NCI-H748 treated with DMSO at 0.1 percent for 48 hours (cell line): ENCODE data around the gene FKBP5.
"Not testable (repeated sequence)": the region's sequence is repeated elsewhere in the genome, so short reads cannot be mapped to it uniquely, and the experiment has no call there.

Experiments used
- DNase-seq: peaks from one replicate; lab custom pipeline; 2025; lab: John Stamatoyannopoulos, UW

The FKBP5 gene

DNA sequence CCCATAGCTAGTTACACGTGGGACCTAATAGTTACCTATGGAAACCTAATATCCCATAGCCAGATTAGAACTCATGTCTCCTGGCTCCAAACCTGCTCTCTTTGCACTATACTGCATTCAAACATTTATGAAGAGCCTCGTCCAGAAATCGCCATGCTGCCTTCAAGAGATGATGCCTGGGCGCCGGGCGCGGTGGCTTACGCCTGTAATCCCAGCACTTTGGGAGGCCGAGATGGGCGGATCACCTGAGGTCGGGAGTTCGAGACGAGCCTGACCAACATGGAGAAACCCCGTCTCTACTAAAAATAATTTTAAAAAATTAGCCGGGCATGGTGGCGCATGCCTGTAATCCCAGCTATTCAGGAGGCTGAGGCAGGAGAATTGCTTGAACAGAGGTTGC, 1.3 kb upstream of the FKBP5 start:
- DNase-seq: not testable (repeated sequence)

DNA sequence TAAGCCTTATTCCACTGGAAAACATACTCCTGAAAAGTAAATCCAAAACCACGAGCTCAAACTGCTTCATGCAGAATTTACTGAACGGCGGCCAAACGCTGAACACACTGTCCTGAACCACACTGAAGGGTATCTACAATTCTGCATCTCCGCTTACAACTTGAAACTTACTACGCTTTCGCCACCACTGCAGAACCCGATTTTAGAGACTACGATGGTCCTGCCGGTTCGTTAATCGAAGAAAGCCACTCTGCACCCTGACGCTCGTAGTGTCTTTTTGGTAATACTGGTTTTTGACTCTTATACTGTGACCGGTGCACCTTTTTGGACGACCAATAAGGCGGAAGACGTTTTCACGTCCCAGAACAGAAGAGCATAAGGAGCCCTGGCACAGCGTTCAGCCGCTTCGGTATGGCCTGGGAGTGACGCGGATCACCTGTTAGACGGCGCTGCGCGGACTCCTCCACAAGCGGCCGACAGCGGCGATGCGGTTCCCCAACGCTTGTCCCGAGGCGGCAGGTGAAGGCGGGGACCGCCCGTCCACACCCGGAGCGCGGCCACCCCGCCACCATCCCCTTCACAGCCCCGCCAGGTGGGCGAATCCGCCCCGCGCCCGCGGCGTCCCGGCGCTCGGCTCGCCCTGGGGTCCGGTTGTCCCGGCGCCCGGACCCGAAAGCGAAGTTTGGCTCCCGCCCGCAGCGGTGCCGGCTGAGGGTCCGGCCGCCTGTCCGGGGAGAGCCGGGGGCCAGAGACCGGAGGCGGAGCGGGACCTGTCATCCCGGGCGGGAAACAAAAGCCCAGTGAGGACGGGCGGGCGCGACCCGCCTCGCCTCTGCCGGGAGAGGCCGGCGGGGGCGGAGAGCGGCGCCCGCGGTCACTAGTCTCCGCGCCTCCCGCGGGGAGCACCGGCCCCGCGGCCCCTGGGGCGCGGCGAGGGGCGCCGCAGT, 784 bp downstream of the FKBP5 start:
- DNase-seq: peak; percentile 71

DNA sequence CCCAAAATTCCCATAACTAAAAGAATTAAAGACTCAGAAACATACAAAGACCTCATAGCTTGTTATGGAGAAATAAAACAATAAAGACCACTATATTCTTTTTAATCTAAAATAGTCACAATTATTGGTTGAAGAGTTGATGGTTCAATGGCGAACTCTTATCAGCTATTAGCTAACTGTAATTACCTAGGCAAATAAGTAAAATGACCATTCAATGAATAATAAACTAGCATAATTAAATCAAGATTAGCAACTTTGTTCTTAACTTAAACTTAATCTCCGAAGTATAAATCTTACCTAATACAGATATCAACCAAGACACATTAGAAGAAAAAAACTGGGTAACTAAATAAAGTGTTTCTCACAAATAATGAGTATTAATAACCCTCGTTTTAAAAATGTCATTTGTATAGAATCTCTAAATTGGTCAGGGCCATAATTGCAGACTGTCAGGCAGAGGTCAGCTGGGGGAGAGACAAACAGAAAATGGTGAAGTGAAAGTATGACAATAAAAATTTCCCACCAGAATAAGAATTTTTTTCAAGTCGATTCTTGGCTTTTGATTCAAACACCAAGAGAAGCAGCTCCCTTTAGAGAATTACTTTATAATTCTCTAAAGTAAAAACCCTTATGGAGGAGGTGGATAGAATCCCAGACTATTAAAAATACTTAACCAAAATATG, 1.7 kb downstream of the FKBP5 start:
- DNase-seq: no peak

DNA sequence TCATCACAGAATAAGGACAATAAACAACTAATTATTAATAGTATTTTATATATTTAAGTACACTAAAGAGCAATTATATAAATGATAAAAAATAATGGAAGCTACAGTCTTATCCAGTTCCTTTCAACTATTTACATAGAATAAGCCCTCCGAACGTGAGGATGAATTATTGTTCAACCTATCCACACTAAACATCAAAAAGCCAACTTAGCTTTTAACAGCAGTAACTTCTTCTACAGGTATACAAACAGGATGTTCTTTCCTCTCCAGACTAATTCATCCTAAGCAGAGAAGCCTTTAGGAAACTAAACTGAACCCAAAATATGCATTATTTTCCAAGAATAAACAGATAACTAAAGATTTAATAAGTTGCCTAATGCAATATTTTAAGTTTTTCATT, 2.3 kb downstream of the FKBP5 start:
- DNase-seq: no peak

DNA sequence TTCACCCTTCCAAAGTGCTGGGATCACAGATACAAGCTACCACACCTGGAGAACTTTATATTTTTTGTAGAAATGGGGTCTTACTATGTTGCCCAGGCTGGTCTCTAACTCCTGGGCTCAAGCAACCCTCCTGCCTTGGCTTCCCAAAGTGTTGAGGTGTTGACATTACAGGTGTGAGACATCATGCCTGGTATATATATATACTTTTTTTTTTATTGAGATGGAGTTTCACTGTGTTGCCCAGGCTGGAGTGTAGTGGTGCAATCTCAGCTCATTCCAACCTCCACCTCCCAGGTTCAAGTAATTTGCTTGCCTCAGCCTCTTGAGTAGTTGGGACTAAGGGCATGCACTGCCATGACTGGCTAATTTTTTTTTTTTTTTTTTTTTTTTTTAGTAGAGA, 5.4 kb downstream of the FKBP5 start:
- DNase-seq: no peak

DNA sequence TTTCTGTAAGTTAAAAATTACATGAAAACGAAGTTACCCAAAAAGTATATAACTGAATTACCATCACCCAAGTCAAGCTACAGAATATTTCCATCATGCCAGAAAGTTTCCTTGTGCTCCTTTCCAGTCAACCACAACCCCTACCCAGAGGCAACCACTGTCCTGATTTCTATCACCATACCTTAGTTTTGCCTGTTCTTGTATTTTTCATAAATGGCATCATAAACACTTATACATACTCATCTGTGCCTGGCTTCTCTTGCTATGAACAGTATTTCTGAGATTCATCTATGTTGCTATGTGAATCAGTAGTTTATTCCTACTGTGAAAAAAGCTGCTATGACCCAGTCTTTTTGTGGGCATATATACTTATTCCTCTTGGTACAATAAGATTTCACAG, 7.4 kb downstream of the FKBP5 start:
- DNase-seq: no peak

DNA sequence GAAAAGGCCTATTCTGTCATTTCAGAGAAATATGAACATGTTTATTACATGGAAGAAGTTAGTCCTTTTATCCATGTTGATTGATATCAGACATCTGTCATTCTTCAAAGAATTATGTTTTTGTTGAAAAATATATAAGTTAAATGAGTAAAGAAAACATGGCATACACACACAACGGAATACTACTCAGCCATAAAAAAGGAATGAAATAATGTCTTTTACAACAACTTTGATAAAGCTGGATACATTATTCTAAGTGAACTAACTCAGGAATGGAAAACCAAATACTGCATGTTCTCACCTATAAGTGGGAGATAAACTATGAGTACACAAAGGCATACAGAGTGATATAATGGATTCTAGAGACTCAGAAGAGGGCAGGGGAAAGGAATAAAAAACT, 9.3 kb downstream of the FKBP5 start:
- no peak for DNase-seq

DNA sequence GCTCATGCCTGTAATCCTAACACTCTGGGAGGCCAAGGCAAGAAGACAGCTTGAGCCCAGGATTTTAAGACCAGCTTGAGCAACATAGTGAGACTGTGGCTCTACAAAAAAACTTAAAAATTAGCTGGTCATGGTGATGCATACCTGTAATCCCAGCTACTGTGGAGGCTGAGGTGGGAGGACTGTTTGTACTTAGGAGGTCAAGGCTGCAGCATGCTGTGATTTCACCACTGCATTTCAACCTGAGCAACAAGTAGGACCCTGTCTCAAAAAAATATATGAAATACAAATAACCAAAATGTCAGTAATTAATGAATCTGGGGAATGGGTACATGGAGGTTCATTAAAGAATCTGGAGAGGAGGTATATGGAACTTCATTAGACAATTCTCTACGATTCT, 9.9 kb downstream of the FKBP5 start:
- DNase-seq: no peak

DNA sequence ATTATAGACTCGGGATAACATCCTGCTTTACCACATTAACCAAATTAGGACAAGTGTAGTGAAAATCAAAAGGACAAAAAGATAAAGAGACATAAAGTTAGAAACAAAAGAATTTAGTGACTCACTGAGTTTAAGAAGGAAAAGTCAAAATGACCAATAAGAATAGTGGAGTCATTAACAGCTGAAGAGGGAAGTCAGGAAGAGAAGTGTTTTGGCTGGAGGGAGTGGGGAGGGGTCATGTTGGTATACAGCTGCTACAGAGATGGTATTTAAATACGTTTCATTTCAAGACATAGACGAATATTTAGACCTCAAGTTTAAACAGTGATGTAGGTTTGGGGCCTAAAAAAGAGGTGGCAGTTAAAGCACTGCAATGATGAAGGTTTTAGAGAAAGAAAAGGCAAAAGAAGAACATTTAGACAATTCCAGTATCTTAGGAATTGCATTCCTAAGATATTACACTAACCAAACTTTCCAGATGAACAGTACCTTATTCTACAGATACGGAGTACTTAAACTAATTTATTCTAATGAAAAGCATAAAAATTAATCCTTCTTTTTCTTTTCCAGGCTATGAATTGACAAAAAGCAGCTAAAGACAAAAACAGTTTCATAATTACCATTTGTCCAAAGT, 10.6 kb downstream of the FKBP5 start:
- no peak for DNase-seq

DNA sequence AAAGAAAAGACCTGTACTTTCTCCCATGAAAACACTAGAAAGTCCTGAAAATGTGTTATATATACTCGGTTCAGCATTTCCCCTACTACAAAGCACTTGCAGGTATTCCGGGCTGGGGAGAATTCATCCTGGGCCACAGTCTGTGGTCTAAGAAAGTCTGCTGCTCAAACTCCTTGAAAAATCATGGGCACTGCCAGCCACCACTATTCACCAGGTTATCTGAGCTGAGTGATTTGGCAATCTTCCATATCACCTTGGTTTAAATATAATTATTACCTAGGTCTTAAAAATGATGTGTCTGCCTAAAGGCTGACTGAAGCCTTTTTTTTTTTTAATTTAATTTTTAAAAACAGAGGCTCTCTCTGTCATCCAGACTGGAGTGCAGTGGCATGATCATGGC, 11.3 kb downstream of the FKBP5 start:
- DNase-seq: no peak

DNA sequence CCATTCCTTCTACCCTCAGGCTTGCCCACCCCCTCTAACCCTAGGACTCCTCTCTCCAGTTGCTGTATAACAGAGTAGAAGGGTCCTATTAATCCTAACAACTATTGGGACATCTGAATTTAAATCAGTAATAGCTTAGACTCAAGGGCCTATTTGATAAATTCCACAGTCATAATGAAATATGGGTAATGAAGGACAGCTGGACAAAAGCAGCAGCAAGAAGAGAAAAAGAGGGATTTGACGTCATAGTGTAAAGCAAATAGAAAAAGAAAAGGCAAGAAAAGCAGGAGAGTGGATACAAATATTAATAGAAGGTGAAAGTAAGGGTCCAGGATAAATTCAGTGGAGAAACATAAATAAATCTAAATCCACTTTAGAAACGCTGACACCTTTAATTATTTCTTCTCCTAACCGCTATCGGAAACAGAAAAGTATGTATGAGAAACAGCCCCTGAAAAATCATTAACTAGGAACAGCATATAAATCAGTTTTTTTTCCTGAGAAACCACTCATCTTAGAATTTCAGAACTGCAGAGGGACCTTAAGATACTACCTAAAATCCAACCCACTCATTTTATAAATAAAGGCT, 12.8 kb downstream of the FKBP5 start:
- DNase-seq: no peak

DNA sequence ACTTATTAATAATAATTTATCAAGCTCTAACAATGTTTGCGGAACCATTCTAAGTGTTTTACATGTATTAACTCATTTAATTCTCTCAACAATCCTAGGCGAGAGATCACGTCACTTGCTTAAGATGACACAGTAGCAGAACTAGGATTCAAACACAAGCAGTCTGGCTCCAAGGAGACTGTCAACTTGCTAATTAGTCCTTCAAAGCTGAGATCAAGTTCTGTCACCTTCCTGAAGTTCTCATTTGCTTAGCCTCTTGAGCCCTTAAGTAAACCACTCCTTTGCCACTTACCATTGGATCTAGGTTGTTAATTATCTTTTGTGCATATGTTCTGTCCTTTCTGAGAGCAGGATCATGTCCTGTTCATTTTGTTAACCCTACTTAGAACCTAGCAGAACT, 14.1 kb downstream of the FKBP5 start:
- no peak for DNase-seq

DNA sequence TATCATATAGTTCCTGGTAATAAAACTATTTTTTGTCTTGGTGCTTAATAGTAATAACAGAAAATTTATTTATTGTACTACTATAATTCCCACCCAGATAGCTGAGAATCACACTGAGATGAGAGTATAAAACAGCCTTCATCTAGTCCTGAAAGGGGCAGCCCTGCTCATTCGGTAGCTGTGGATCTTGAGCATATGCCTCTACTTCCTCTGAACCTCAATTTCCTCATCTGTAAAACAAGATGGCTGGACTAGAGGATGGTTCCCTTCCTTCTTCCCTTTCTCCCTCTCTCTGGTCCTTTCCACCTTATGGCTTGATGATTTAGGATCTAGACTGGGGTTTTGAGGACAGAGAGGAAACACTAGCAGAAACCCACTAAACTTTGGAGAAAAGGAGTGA, 15.0 kb downstream of the FKBP5 start:
- no peak for DNase-seq

DNA sequence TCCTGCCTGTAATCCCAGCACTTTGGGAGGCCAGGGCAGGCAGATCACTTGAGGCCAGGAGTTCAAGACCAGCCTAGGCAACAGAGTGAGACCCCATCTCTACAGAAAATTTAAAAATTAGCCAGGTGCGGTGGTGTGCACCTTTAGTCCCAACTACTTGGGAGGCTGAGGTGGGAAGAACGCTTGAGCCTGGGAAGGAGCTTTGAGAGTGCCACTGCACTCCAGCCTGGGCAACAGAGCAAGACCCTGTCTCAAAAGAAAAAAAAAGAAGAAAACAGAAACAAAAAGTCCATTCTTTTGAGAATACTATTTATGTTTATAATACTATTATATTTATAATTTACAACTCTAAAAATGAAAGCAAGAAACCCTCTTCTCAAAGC, 15.4 kb downstream of the FKBP5 start:
- DNase-seq: not testable (repeated sequence)

DNA sequence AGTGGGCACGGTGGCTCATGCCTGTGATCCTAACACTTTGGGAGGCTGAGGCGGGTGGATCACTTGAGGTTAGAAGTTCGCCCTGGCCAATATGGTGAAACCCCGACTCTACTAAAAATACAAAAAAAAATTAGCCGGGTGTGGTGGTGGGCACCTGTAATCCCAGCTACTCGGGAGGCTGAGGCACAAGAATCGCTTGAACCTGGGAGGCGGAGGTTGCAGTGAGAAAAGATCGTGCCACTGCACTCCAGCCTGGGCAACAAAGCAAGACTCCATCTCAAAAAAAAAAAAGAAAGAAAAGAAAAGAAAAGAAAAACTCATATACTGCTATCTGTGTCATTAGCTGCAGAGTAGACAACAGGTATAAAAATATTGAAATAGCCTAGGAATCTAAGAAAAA, 18.3 kb downstream of the FKBP5 start:
- not testable (repeated sequence) for DNase-seq

DNA sequence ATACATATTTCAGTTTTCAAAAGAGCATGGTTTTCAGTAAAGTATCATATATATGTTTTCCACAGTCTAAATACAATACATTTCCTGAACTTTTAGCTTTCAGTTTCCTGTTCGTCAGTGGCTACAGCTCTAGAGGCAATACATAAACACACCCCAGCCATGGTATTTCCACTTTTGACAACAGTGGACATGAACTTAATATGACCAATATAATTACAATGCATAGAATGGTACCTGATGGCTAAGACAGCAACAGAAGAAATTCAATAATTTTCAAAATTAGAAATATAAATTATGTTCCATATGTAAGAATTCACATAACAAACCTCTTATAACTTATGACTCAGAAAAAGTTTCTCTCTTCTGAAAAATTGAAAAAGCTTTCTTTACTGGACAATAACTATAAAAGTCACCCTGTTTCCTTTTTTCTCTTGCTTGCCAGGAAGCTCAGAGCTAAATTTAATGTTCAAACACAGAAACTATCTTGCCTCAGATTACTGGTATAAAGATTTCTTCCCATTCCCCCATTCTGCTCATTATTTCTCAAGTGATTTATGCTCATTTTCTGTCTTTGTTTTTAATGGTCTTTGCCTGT, 19.2 kb downstream of the FKBP5 start:
- no peak for DNase-seq

DNA sequence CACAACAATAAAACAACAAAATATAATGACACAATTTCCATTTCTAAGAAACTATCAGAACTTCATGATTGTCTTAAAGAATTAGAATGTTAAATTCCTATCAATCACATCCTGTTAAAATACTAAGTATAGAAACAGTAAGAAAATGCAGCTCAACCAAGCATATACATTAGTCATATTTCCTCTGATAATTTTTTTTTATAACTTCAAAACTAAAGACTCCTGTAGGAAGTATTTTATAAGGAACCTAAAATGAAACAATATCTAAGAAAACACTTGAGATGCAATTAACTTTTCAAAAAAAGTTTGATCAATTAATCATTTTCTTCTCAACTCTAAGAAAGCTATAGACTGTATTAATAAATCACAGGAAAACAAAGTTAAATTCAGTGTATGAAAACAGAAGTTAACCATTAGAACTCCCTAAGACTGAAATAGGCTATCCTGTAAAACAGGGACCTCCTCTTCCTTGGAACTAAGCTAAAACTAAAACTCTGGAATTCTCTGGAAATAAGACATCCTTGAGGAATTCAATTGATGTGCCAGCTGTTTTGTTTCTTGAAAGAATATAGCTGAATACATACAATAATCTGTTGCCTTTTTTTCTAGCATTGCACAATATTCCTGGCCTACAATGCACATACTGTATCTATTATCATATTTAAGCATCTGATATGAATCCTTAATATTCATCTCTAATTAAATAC, 19.8 kb downstream of the FKBP5 start:
- no peak for DNase-seq

DNA sequence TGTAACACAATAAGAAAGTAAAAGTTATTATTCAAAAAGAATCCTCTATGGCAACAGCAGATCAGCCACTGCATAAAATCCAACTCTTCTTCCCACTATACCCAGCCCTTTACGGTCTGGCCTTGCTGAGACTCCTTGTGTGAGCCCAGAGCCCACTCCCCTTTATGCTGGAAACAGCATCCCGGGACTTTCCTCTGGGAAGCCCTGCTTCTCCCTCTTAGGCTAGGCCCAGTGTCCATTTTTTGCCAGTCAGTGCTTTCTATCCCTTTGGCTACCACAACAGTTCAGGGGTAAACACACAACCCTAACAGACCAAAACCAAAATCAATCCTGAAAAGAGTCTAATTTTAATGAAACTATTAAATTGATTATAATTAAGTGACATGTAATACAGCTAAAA, 20.6 kb downstream of the FKBP5 start:
- DNase-seq: no peak

DNA sequence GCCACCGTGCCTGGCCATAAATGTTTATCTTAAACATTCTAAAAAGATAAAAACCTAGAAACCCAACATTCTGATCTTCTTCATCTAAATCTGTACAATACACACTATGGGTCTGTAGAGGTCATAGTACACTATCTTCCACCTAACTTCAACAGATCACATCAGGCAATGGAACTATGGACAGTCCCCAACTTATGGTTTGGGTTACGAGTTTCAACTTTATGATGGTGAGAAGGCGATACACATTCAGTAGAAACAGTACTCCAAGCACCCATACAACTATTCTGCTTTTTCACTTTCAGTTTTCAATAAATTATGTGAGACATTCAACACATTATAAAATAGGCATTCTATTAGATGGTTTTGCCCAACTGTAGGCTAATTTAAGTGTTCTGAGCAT, 23.1 kb downstream of the FKBP5 start:
- DNase-seq: no peak

DNA sequence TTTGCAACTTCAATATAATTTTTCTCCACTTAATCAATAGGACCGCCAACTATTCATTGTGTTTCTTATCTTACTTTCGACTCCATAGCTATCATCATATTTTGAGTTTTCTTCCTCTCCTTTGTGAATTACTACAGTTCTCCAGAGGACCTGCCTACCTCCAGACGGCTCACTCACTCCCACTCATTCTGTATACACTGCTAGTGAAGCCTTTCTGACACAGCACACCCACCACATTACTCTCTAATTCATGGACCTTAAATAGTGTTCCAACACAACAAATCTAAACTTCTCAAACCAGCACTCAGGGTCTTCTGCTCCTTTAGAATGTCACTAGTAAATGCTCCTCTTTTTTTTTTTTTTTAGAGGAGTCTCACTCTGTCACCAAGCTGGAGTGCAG, 23.8 kb downstream of the FKBP5 start:
- DNase-seq: no peak

DNA sequence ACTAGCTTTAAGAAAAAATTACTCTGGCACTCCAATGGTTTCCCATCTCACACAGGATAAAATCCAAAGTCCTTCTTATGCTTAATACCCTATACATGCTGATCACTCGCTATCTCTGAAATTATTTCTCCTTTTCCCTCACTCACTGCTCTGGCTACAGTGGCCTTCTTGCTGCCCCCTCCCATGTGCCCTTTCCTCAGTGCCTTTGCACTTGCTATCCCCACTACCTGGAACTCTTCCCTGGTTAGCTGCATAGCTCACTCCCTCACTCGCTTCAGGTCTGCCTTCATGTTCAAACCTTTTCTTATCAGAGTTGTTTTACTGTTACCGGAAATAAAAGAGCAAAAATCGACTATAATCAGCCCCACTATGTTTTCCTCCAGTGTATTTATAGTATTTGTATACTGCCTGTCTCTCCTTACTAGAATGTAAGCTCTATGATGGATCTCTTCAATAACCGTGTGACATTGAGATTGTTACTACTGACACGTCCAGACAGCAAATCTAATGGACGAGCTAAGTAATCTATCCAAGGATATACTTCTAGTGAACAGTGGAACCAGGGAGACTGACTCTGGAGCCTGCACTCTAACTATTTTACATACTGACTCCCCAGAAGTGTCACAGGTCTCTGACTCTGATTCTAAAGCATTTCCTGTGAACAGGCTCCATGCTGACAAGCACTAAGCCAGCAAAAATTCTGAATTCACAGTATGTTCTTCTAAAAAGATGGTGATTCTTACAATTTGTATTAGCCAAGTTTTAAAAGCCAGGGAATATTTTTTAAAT, 25.1 kb downstream of the FKBP5 start:
- DNase-seq: no peak
